ENCODE measurements around the gene CD4.

DNA sequence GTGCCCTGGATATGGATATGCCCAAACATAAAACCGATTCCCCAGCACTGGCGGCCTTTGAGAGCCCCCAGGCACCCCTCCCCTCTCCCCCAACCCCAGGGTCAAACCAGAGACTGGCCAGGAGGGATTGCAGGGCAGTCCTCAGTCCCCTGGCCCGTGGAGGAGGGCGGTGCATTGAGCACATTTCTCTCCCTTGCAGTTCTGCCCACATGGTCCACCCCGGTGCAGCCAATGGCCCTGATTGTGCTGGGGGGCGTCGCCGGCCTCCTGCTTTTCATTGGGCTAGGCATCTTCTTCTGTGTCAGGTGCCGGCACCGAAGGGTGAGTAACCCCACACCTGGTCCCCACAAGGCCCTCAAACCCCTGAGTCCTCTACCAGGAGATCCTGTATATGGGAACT lies 28.9 kb downstream of the CD4 start:
- no peak for TF ChIP-seq CTCF (conservative IDR thresholded peaks at IDR 0.05 in 1 of 2, IDR thresholded peaks at IDR 0.05 in 1 of 2; ENCODE audit: low read depth in 1 of 2, low read length in 2 of 2)
- TF ChIP-seq EZH2 (IDR thresholded peaks at IDR 0.05; ENCODE audit: low read length, missing control alignments): no peak

Data from fibroblast of lung (primary cell).